GM21576 (cell line): ENCODE results near the gene MBOAT2.
"Not testable (repeated sequence)": the region's sequence is repeated elsewhere in the genome, so short reads cannot be mapped to it uniquely, and the experiment has no call there.

ENCODE experiments used
- ATAC-seq: cut with Tn5 transposase; IDR thresholded peaks from one replicate; pipeline ENCODE4 v1.9.1; 2021; ENCODE audit warnings: mild to moderate bottlenecking, moderate library complexity; ENCODE audit not compliant: unreplicated experiment

MBOAT2 gene

GRCh38 chr2:8903924-8904323, 99.6 kb downstream of the MBOAT2 start:
- not testable (repeated sequence) for ATAC-seq

- not testable (repeated sequence) for ATAC-seq
Measured at GRCh38 chr2:8902757-8903156, 100.7 kb downstream of the MBOAT2 start.

- ATAC-seq, result not testable (repeated sequence)
Measured at GRCh38 chr2:8897206-8897605, 106.3 kb downstream of the MBOAT2 start.

GRCh38 chr2:8896671-8897070, 106.8 kb downstream of the MBOAT2 start:
- not testable (repeated sequence) for ATAC-seq

GRCh38 chr2:8895087-8895912, 108.2 kb downstream of the MBOAT2 start:
- ATAC-seq, result not testable (repeated sequence)

- ATAC-seq, result no peak
Measured at GRCh38 chr2:8893978-8894820, 109.3 kb downstream of the MBOAT2 start.

GRCh38 chr2:8893474-8893873, 110.0 kb downstream of the MBOAT2 start:
- no peak for ATAC-seq

GRCh38 chr2:8892111-8892510, 111.4 kb downstream of the MBOAT2 start:
- no peak for ATAC-seq

GRCh38 chr2:8889978-8890377, 113.5 kb downstream of the MBOAT2 start:
- ATAC-seq, result no peak

GRCh38 chr2:8888963-8889362, 114.5 kb downstream of the MBOAT2 start:
- ATAC-seq, result no peak

GRCh38 chr2:8886876-8887275, 116.6 kb downstream of the MBOAT2 start:
- no peak for ATAC-seq

- ATAC-seq, result no peak
Measured at GRCh38 chr2:8886202-8886518, 117.3 kb downstream of the MBOAT2 start.

GRCh38 chr2:8885449-8886201, 117.9 kb downstream of the MBOAT2 start:
- ATAC-seq, result no peak

- ATAC-seq, result no peak
Measured at GRCh38 chr2:8884812-8885211, 118.7 kb downstream of the MBOAT2 start.

- no peak for ATAC-seq
Measured at GRCh38 chr2:8882094-8882493, 121.4 kb downstream of the MBOAT2 start.

GRCh38 chr2:8877894-8878293, 125.6 kb downstream of the MBOAT2 start:
- no peak for ATAC-seq

- ATAC-seq, result no peak
Measured at GRCh38 chr2:8877332-8877731, 126.2 kb downstream of the MBOAT2 start.

GRCh38 chr2:8876628-8877027, 126.9 kb downstream of the MBOAT2 start:
- ATAC-seq, result no peak

GRCh38 chr2:8872821-8873432, 130.6 kb downstream of the MBOAT2 start:
- ATAC-seq, result no peak

- no peak for ATAC-seq
Measured at GRCh38 chr2:8870441-8870840, 133.0 kb downstream of the MBOAT2 start.

GRCh38 chr2:8867363-8867762, 136.1 kb downstream of the MBOAT2 start:
- no peak for ATAC-seq
